Right atrium auricular region (tissue), 2 donors: Measurements from ENCODE around the gene SNAP23. TPM values are rescaled to one million over a fixed set of nuclear protein-coding genes. Genes with fewer than 3 reads are reported as not detected.

ENCODE experiments used
- DNase-seq: peaks from one replicate; pipeline ENCODE4 v3.0.0-alpha.2; 2019; ENCODE audit warnings: low spot score
- H3K27ac ChIP-seq, 2 donors: fragments of 200-600 bp; sonication (generic); 1 replicate in 1 of 2; 2 replicates in 1 of 2; pipeline ENCODE4 v1.5.1; 2016 to 2019
- H3K27me3 ChIP-seq, 2 donors: fragments of 200-600 bp; sonication (generic); one replicate each; pipeline versions ENCODE4 v1.5.1 to v1.6.0; 2017 to 2019
- H3K36me3 ChIP-seq: fragments of 200-600 bp; sonication (generic); one replicate; pipeline ENCODE4 v1.5.1; 2016
- H3K4me1 ChIP-seq, 2 donors: fragments of 200-600 bp; sonication (generic); one replicate each; pipeline versions ENCODE4 v1.5.1 to v1.6.0; 2017 to 2019
- H3K4me3 ChIP-seq, 2 donors: fragments of 200-600 bp; sonication (generic); 1 replicate in 1 of 2; 2 replicates in 1 of 2; pipeline ENCODE4 v1.5.1; 2017 to 2019; ENCODE audit warnings: mild to moderate bottlenecking in 1 of 2, moderate library complexity in 1 of 2
- H3K9me3 ChIP-seq, 2 donors: fragments of 200-600 bp; sonication (generic); one replicate each; pipeline ENCODE4 v1.5.1; 2019
- CTCF ChIP-seq, 2 donors: fragments of 200-600 bp; sonication (generic); IDR thresholded peaks; one replicate each; pipeline ENCODE4 v1.5.1; 2019; ENCODE audit warnings: antibody characterized with exemption in 2 of 2
- total RNA-seq, 2 donors: library from RNA; depleted of rRNA; stranded (reverse); fragments of >200 nt; gene quantifications; one replicate each; pipeline ENCODE4 v1.1.0, GENCODE V29; 2016

The SNAP23 gene
- total RNA-seq, 2 donors from 2014 or later, result 37.3 to 38.1 TPM

- Histone ChIP-seq H3K9me3 (no peaks in the 10 kb centered on the region), H3K4me3 (no peak overlapping the region), H3K4me1 (peaks cover 0 to 34% of the 10 kb centered on the region in 2 donors), H3K36me3 (peaks cover 36% of the 10 kb centered on the region), H3K27ac (no peak overlapping the region), H3K27me3 (no peaks in the 10 kb centered on the region)
- DNase-seq, result no peak
- no peak for TF ChIP-seq CTCF (IDR thresholded peaks at IDR 0.05)
Measured at GRCh38 chr15:42453826-42454225, 41.6 kb upstream of the SNAP23 start.

GRCh38 chr15:42456531-42456930 is 38.9 kb upstream of the SNAP23 start:
- Histone ChIP-seq H3K36me3 (peaks cover 10% of the 10 kb centered on the region), H3K9me3 (no peaks in the 10 kb centered on the region), H3K4me3 (peak overlapping the region; percentile 43 to 48), H3K27me3 (no peaks in the 10 kb centered on the region), H3K27ac (peak overlapping the region; percentile 88), H3K4me1 (peaks cover 0 to 44% of the 10 kb centered on the region in 2 donors)
- no peak for TF ChIP-seq CTCF (IDR thresholded peaks at IDR 0.05)
- DNase-seq, result no peak

- H3K27ac ChIP-seq, result peak overlapping the region; percentile 88
- H3K27me3 ChIP-seq, result no peaks in the 10 kb centered on the region
- peaks cover 0 to 45% of the 10 kb centered on the region in 2 donors for H3K4me1 ChIP-seq
- no peaks in the 10 kb centered on the region for H3K9me3 ChIP-seq
- no peak for DNase-seq
- peak overlapping the region; percentile 43 to 48 for H3K4me3 ChIP-seq
- peaks cover 7% of the 10 kb centered on the region for H3K36me3 ChIP-seq
- no peak for TF ChIP-seq CTCF (IDR thresholded peaks at IDR 0.05)
Measured at GRCh38 chr15:42456971-42457370, 38.5 kb upstream of the SNAP23 start.

- peak; percentile 85 for DNase-seq
- Histone ChIP-seq H3K27ac (peak overlapping the region; percentile 88), H3K36me3 (peaks cover 7% of the 10 kb centered on the region), H3K4me1 (peaks cover 0 to 44% of the 10 kb centered on the region in 2 donors), H3K4me3 (peak overlapping the region; percentile 43 to 48), H3K9me3 (no peaks in the 10 kb centered on the region), H3K27me3 (no peaks in the 10 kb centered on the region)
- no peak for TF ChIP-seq CTCF (IDR thresholded peaks at IDR 0.05)
Measured at GRCh38 chr15:42457445-42458442, 37.7 kb upstream of the SNAP23 start.

GRCh38 chr15:42461261-42461660 is 34.2 kb upstream of the SNAP23 start:
- Histone ChIP-seq H3K9me3 (no peaks in the 10 kb centered on the region), H3K27me3 (no peaks in the 10 kb centered on the region), H3K4me1 (peaks cover 0 to 34% of the 10 kb centered on the region in 2 donors), H3K27ac (no peak overlapping the region), H3K36me3 (peaks cover 13% of the 10 kb centered on the region), H3K4me3 (no peak overlapping the region)
- no peak for DNase-seq
- no peak for TF ChIP-seq CTCF (IDR thresholded peaks at IDR 0.05)
